Measurements from ENCODE around the gene WWOX. TPM values are rescaled to one million over a fixed set of nuclear protein-coding genes. Genes with fewer than 3 reads are reported as not detected.

WWOX gene
- total RNA-seq, 1 donor from 2014 or later = 7.3 TPM

GRCh38 chr16:78206623-78207223, 107.3 kb downstream of the WWOX start:
- Mint-ChIP-seq H3K27ac (ENCODE audit: unreplicated experiment) (no peak overlapping the region), H3K9me3 (ENCODE audit: unreplicated experiment) (no peaks in the 10 kb centered on the region), H3K4me3 (ENCODE audit: unreplicated experiment) (no peak overlapping the region), H3K4me1 (ENCODE audit: low read depth, unreplicated experiment) (peaks cover 20% of the 10 kb centered on the region), H3K36me3 (ENCODE audit: low read depth, unreplicated experiment) (no peaks in the 10 kb centered on the region), H3K27me3 (ENCODE audit: low read depth, unreplicated experiment) (no peaks in the 10 kb centered on the region)
- TF ChIP-seq CTCF (IDR thresholded peaks at IDR 0.05; ENCODE audit: insufficient read depth, low read depth, low read length) (no peak), EZH2 (IDR thresholded peaks at IDR 0.05; ENCODE audit: insufficient read depth, low read length) (no peak)
- Histone ChIP-seq H3K9me3 (ENCODE audit: insufficient read depth, low read depth, low read length) (no peaks in the 10 kb centered on the region), H3K4me1 (ENCODE audit: insufficient read depth, low read length) (peaks cover 8% of the 10 kb centered on the region), H3K36me3 (ENCODE audit: insufficient read depth, low read length) (no peaks in the 10 kb centered on the region), H3K79me2 (ENCODE audit: insufficient read depth, low read length) (no peaks in the 10 kb centered on the region), H3K9ac (ENCODE audit: low read length) (no peak overlapping the region), H3K4me2 (ENCODE audit: low read length) (no peak overlapping the region), H3K4me3 (ENCODE audit: insufficient read depth, low read depth, low read length) (no peak overlapping the region), H2AFZ (ENCODE audit: low read depth, low read length) (no peak overlapping the region), H3K27me3 (ENCODE audit: insufficient read depth, low read length) (no peaks in the 10 kb centered on the region), H4K20me1 (ENCODE audit: insufficient read depth, low read length) (no peaks in the 10 kb centered on the region), H3K27ac (ENCODE audit: low read depth, low read length) (no peak overlapping the region)
- FAIRE-seq (no peak), DNase-seq (ENCODE audit: low read depth) (no peak)

GRCh38 chr16:78209951-78210661, 110.7 kb downstream of the WWOX start:
- Histone ChIP-seq H3K4me3 (ENCODE audit: insufficient read depth, low read depth, low read length) (no peak overlapping the region), H3K4me2 (ENCODE audit: low read length) (peak overlapping the region; percentile 74), H3K27ac (ENCODE audit: low read depth, low read length) (no peak overlapping the region), H3K27me3 (ENCODE audit: insufficient read depth, low read length) (no peaks in the 10 kb centered on the region), H3K36me3 (ENCODE audit: insufficient read depth, low read length) (no peaks in the 10 kb centered on the region), H3K79me2 (ENCODE audit: insufficient read depth, low read length) (no peaks in the 10 kb centered on the region), H4K20me1 (ENCODE audit: insufficient read depth, low read length) (no peaks in the 10 kb centered on the region), H2AFZ (ENCODE audit: low read depth, low read length) (peak overlapping the region; percentile 41), H3K4me1 (ENCODE audit: insufficient read depth, low read length) (peaks cover 8% of the 10 kb centered on the region), H3K9ac (ENCODE audit: low read length) (no peak overlapping the region), H3K9me3 (ENCODE audit: insufficient read depth, low read depth, low read length) (no peaks in the 10 kb centered on the region)
- H3K27ac Mint-ChIP-seq (ENCODE audit: unreplicated experiment) = peak overlapping the region; percentile 70
- FAIRE-seq = no peak
- H3K4me3 Mint-ChIP-seq (ENCODE audit: unreplicated experiment) = no peak overlapping the region
- H3K27me3 Mint-ChIP-seq (ENCODE audit: low read depth, unreplicated experiment) = no peaks in the 10 kb centered on the region
- H3K4me1 Mint-ChIP-seq (ENCODE audit: low read depth, unreplicated experiment) = peaks cover 27% of the 10 kb centered on the region
- no peak for TF ChIP-seq EZH2 (IDR thresholded peaks at IDR 0.05; ENCODE audit: insufficient read depth, low read length)
- TF ChIP-seq CTCF (IDR thresholded peaks at IDR 0.05; ENCODE audit: insufficient read depth, low read depth, low read length) = no peak
- peak; percentile 47 for DNase-seq (ENCODE audit: low read depth)
- no peaks in the 10 kb centered on the region for H3K9me3 Mint-ChIP-seq (ENCODE audit: unreplicated experiment)
- H3K36me3 Mint-ChIP-seq (ENCODE audit: low read depth, unreplicated experiment) = no peaks in the 10 kb centered on the region
